GM23338 (cell line): ENCODE data around the gene BLACAT1.

Experiments
- CREB1 ChIP-seq: fragments of 250-450 bp; sonication (Bioruptor Pico); IDR thresholded peaks from 2 replicates; pipeline ENCODE4 v1.5.0; 2020; ENCODE audit warnings: low read depth, mild to moderate bottlenecking, moderate library complexity
- CTCF ChIP-seq, 2 experiments: fragments of 200-600 bp in 1 of 2; sonication (generic) in 1 of 2; conservative IDR thresholded peaks; 2 replicates each; pipeline versions ENCODE4 v1.5.1 to v1.6.1; 2016 to 2017; ENCODE audit warnings: antibody characterized with exemption in 2 of 2, low read depth in 2 of 2, mild to moderate bottlenecking in 2 of 2, moderate library complexity in 1 of 2
- ETS1 ChIP-seq: IDR thresholded peaks from 2 replicates; pipeline ENCODE4 v1.6.1; 2016; ENCODE audit warnings: antibody characterized with exemption
- EZH2 ChIP-seq: fragments of 200-600 bp; sonication (generic); IDR thresholded peaks from one replicate; pipeline ENCODE4 v1.8.0; 2017; ENCODE audit warnings: antibody characterized with exemption, mild to moderate bottlenecking, low read depth; ENCODE audit not compliant: unreplicated experiment
- JUNB ChIP-seq: IDR thresholded peaks from one replicate; pipeline ENCODE4 v1.6.1; 2016; ENCODE audit warnings: antibody characterized with exemption; ENCODE audit not compliant: unreplicated experiment
- POLR2AphosphoS5 ChIP-seq: IDR thresholded peaks from 2 replicates; pipeline ENCODE4 v1.6.1; 2016; ENCODE audit warnings: antibody characterized with exemption, low read depth
- REST ChIP-seq: IDR thresholded peaks from one replicate; pipeline ENCODE4 v1.6.1; 2018; ENCODE audit warnings: antibody characterized with exemption; ENCODE audit not compliant: unreplicated experiment

- TF ChIP-seq CTCF (conservative IDR thresholded peaks at IDR 0.05; ENCODE audit: low read depth in 2 of 2) (no peak), ETS1 (no peak), POLR2AphosphoS5 (no peak), JUNB (no peak), CREB1 (CRISPR knock-in tag) (no peak), REST (no peak), EZH2 (no peak)
These were observed 2.4 kb downstream of the BLACAT1 start for GRCh38 chr1:205453466-205453865.
